AG08396 (cell line): ENCODE results near the gene AOC2.
"Not testable (repeated sequence)": the region's sequence is repeated elsewhere in the genome, so short reads cannot be mapped to it uniquely, and the experiment has no call there.

Experiments used
- DNase-seq: peaks from one replicate; pipeline ENCODE4 v3.0.0; 2012; ENCODE audit warnings: low spot score, mixed read lengths

Gene AOC2

DNA sequence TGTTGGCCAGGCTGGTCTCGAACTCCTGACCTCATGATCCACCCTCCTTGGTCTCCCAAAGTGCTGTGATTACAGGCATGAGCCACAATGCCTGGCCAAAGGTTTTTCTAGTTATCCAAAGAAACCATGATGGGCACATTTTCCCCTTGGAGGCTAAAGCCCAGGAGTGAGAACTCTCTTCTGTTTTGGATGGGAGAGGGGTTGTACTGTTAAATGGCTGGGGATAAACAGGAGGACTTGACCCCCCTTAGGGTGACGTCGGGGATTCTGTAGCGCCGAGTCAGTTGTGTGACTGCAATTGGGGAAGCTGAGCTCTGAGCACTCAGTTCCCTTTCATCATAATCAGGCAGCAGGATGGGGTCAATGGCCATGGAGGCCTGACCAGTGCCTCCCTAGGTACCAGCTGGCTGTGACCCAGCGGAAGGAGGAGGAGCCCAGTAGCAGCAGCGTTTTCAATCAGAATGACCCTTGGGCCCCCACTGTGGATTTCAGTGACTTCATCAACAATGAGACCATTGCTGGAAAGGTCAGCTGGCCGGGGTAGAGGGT is 10.7 kb downstream of the AOC2 start:
- DNase-seq, result no peak

DNA sequence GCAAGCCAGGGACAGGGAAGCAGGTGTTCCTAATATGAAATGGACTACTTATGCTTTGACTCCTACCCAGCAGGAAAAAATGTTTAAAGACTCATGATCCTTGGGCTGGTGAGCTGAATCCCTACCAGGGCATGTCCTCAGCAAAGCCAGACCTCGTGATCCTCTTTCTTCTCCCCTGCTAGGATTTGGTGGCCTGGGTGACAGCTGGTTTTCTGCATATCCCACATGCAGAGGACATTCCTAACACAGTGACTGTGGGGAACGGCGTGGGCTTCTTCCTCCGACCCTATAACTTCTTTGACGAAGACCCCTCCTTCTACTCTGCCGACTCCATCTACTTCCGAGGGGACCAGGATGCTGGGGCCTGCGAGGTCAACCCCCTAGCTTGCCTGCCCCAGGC is 11.7 kb downstream of the AOC2 start:
- not testable (repeated sequence) for DNase-seq

DNA sequence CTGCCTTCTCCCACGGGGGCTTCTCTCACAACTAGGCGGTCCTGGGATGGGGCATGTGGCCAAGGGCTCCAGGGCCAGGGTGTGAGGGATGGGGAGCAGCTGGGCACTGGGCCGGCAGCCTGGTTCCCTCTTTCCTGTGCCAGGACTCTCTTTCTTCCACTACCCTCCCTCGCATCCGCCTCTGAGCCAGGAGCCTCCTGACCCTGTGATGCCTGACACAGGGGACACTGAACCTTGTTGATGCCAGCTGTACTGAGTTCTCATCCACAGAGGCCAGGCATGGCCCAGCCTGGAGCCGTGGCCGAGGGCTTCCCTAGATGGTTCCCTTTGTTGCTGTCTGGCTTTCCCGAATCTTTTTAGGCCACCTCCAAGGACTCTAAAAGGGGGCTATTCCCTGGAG is 12.1 kb downstream of the AOC2 start:
- DNase-seq, result not testable (repeated sequence)

DNA sequence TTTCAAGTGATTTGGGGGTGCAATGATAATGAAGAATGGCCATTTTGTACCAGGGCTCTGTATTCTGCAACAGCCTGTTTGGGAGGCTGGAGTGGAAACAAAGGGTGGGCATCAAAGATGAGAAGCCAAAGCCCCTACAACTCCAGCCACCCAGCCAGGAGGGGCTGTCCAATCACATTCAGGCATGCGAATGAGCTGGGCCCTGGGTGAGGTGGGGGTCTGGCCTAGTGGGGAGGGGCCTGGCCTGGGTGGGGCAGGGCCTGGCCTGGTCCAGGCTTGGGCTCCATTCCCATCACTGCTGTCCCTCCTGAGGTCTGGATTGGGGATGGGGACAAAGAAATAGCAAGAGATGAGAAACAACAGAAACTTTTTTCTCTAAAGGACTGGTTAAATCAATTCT is 13.0 kb downstream of the AOC2 start:
- no peak for DNase-seq

DNA sequence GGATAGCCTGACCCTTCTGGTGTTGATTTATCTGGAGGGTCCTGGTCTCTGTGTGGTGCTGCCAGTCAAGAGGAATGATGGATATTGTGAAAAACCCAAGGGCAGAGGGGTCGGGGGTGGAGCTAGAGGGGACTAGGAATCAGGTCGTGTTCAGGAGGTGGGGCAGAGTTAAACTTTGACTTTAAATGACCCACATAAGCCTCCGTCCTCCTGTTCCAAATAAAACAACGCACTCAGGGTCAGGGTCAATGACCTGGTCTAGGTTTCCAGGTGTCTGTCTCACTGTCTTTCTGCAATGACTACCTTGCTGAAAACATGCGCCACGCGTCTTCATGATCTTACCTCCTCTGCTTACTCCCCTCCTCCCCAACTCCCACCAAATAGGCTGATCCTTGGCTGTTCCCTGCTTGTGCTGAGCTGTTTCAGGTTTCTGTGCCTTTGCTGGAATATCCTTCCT is 21.3 kb downstream of the AOC2 start:
- DNase-seq, result no peak

DNA sequence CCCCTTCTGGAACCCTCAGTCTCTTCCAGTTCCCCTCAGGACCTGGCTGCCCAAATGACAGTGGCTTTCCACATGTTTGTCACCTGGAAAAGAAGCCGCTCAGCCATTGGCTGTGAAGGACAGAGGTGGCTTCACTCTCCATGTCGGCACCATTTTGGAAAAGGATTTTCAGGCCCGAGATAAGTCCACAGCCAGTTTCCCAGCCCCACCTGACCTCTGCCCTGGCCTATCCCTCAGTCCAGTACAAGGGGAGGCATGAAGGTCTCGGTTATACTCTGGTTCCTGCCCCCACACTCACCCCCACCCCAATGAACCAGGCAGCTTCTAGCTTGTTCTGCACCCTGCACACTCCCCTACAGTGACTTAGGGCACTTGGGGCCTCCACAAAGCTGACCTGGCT is 21.8 kb downstream of the AOC2 start:
- no peak for DNase-seq

DNA sequence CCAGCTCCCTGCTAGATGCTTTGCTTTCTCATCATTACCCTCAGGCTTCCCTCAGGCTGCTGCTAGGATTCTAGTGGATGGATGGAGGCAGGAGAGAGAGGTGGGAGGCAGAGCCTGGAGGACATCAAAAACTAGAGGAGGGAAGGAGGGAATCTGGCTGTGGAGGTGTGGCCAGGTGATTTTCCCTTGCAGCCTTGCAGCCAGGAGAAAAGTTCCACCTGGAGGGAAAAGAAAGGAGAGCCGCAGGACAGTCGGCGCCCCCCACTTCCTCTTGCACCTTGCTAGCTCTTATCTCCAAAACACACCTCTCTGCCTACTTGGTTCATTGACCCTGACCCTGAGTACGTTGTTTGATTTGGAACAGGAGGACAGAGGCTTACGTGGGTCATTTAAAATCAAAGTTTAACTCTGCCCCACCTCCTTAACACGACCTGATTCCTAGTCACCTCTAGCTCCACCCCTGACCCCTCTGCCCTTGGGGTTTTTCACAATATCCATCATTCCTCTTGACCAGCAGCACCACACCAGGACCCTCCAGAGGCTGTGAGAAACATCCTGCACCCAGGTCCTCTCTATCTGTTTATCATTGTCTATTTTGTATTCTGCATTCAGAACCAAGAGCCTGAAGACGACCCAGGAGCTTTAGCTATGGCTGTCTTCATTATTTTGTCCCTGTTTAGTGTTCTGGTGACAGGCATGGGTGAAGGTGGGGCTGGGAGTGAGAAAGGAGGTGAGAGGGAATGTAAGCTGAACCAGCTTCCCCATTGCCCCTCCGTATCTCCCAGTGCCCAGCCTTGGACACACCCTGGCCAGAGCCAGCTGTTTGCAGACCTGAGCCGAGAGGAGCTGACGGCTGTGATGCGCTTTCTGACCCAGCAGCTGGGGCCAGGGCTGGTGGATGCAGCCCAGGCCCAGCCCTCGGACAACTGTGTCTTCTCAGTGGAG is 22.5 kb downstream of the AOC2 start:
- no peak for DNase-seq

DNA sequence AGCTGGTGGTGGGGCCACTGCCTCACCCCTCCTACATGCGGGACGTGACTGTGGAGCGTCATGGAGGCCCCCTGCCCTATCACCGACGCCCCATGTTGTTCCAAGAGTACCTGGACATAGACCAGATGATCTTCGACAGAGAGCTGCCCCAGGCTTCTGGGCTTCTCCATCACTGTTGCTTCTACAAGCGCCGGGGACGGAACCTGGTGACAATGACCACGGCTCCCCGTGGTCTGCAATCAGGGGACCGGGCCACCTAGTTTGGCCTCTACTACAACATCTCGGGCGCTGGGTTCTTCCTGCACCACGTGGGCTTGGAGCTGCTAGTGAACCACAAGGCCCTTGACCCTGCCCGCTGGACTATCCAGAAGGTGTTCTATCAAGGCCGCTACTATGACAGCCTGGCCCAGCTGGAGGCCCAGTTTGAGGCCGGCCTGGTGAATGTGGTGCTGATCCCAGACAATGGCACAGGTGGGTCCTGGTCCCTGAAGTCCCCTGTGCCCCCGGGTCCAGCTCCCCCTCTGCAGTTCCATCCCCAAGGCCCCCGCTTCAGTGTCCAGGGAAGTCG is 23.4 kb downstream of the AOC2 start:
- DNase-seq, result not testable (repeated sequence)

DNA sequence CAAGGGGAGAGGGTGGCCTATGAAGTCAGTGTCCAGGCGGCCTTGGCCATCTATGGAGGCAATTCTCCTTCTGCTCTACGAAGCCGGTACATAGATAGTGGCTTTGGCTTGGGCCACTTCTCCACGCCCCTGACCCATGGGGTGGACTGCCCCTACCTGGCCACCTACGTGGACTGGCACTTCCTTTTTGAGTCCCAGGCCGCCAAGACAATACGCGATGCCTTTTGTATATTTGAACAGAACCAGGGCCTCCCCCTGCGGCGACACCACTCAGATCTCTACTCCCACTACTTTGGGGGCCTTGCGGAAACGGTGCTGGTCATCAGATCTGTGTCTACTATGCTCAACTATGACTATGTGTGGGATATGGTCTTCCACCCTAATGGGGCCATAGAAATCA is 24.0 kb downstream of the AOC2 start:
- DNase-seq, result no peak

DNA sequence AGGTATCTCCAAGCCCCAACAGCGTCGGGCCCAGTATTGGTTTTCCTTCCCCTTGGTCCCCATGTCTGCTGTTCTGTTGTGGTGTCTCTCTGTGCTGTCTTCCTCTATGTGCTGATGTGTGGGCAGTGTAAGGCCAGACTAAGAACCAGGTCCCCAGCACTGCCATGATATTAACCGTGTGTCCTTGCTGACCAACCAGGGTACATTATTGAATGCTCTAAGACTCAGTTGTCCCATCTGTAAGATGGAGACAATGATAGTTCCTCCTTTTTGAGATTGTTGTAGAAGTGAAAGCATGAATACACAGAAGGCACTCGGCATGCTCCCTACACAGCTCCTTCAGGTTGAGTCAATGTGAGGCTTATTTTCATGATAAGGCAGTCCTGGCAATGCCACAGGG is 27.3 kb downstream of the AOC2 start:
- no peak for DNase-seq

DNA sequence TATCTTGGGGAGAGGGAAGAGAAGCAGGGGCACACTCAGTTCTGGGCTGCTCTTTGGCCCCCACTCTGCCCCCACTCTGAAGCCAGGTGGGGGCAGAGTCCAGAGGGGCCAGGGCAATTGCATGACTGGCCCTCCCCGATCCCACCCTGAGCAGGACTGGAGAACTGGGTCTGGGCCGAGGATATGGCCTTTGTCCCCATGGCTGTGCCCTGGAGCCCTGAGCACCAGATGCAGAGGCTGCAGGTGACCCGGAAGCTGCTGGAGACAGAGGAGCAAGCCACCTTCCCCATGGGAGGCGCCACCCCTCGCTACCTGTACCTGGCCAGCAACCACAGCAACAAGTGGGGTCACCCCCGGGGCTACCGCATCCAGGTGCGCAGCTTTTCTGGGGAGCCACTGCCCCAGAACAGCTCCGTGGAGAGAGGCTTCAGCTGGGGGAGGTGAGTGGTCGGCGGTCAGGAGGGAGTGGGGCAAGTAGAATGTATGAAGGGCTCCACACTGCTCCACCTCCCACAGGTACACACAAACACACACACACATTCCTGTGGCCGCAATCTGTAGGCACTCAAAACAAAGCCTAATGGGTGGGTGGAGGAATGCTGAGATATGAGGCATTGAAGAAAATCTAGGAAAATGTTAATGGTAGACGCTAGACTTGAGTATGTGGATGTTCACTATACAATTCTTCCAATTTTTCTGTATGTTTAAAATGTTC is 28.0 kb downstream of the AOC2 start:
- no peak for DNase-seq

DNA sequence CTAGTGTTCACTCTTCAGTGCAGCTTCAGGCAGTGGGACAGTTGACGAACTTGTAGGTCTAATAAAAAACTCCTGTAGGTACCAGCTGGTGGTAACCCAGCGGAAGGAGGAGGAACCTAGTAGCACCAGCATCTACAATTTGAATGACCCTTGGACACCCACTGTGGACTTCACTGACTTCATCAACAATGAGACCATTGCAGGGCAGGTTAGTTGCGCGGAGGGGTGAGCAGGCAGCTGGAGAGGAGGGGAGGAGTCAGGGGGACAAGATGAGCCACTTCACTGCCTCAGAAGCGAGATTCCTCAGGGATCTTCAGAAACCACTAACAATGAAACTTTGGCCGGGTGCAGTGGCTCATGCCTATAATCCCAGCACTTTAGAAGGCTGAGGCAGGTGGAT is 28.9 kb downstream of the AOC2 start:
- DNase-seq, result no peak

DNA sequence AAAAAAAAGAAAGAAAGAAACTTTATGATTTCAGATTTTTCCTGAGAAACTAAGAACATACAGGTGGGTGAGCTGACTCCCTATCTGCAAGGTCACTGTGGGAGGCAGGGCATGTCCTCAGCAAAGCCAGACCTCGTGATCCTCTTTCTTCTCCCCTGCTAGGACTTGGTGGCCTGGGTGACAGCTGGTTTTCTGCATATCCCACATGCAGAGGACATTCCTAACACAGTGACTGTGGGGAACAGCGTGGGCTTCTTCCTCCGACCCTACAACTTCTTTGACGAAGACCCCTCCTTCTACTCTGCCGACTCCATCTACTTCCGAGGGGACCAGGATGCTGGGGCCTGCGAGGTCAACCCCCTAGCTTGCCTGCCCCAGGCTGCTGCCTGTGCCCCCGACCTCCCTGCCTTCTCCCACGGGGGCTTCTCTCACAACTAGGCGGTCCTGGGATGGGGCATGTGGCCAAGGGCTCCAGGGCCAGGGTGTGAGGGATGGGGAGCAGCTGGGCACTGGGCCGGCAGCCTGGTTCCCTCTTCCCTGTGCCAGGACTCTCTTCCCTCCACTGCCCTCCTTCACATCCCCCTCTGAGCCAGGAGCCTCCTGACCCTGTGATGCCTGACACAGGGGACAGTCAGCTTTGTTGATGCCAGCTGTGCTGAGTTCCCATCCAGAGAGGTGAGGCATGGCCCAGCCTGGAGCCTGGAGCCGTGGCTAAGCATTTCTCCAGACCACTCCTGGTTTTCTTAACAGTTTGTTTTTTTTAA is 29.7 kb downstream of the AOC2 start:
- DNase-seq, result not testable (repeated sequence)

DNA sequence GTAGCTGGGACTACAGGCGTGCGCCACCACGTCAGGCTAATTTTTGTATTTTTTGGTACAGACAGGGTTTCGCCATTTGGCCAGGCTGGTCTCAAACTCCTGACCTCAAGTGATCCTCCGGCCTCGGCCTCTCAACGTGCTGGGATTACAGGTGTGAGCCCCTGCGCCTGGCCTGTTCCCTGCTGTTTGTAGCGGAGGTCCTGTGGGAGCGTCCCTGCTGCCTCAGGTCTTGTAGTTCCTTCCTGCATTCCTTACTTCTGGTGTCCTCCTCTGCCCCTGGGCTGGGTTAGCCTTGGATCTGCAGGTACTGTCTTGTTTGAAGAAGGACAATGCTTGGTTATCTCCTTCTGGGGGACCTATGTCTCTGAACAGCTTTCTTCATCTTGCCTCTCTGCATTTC is 32.7 kb downstream of the AOC2 start:
- DNase-seq, result no peak

DNA sequence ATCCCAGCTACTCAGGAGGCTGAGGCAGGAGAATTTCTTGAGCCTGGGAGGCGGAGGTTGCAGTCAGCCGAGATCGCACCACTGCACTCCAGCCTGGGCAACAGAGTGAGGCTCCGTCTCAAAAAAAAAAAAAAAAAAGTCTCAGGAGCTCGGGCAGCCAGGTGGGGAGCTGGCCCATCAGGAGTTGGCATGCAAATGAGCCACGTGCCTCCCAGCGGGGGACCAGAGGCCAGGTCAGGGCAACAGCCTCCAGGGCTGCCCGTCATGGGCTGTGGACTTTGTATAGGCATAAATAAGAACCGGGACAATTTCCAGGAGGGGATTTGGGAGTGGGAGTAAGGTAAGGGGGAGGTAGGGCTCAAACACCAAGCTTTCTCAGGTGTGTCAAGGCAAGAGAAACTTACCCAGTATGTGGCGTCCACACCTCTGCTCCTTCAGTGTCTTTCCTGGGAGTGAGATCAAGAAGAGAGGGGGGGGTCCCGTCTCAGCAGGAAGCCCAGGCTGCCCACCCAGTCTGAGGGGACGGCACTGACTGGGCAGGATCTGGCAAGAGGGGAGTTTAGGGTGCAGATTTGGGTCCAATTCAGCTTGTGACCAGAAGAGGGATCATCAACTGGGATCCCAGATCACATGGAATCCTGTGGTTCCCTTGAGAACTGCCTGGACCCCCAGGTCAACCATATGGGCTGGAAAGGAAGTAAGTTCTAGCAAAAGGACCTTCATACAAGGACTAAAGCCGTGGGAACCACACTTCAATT is 33.9 kb downstream of the AOC2 start:
- no peak for DNase-seq

DNA sequence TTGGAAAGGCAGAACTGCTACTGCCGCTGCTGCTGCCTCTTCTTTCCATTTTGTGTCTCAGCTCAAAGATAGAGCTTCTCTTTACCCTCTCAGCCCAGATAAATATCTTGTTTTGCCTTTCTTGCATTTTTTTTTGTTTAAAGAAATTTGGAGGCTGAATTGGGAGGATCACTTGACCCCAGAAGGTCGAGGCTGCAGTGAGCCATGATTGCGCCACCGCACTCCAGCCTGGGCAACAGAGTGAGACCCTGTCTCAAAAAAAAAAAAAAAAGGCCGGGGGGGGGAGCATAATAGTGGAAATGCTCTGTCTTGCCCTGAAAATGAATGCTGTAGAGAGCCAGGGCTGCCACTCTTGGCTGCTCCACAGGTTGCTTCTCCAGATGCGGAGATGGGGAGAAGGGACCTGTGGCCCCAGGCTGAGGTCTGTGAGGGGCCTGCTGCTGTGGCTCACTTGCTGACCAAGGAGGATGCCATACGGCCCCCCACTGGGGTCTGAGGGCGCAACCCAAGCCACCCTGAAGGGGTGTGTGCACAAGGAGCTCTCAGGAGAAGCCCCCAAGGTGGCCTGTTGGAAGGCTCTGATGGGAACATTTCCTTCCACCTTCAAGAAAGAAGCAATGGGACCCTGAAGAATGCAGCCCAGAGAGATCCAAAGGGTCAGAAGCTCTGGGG is 34.7 kb downstream of the AOC2 start:
- DNase-seq, result no peak

DNA sequence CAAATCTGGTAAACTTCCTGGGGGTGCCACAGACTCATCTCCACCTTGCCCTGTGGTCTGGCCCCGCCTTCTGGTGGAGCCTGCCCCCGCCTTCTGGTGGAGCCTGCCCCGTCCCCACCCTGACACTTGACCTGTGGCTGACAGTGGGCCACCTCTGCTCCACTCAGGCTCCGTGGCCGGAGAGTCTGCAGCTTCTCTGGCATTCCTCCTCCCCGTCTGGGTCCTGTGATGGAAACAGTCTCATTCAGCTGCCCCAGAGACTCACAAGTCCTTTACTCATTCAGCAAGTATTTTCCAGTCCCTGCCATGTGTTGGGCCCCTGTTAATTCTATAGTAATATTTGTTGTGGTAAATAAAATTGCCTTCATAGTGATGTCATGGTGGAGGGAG is 35.2 kb downstream of the AOC2 start:
- DNase-seq, result peak; percentile 63

DNA sequence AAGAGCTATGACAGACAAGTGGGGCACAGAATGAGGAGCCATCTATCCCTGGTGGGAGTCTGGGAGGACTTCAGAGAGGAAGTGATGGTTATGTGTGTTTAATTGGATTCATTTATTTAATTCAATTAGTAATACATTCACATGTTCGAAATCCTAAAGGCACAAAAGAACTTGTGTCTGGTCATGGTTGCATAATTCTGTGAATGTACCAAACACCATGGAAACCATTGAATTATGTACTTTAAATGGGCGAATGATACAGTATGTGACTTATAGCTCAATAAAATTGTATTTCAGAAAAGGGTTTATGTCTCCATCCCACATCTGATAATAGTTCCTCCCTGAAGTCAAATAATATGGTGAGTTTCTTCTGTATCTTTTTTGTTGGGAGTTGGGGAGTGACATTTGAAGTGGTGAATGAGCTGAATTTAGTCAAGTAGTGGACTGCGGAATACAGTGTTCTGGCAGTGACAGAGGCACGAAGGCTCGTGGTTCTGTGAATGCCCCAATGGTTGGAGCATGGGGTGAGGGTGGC is 36.5 kb downstream of the AOC2 start:
- no peak for DNase-seq

DNA sequence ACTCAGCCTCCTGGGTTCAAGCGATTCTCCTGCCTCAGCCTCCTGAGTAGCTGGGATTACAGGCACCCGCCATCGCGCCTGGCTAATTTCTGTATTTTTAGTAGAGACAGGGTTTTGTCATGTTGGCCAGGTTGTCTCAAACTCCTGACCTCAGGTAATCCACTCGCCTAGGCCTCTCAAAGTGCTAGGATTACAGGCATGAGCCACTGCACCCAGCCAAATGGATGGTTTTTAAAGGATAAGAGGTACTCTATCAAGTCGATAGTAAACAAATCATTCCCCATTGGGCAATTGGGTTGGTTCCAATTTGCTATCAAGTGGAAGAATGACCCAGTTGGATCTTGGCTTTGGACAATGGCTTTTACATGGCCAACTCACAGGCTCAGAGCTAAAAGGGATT is 37.3 kb downstream of the AOC2 start:
- not testable (repeated sequence) for DNase-seq

DNA sequence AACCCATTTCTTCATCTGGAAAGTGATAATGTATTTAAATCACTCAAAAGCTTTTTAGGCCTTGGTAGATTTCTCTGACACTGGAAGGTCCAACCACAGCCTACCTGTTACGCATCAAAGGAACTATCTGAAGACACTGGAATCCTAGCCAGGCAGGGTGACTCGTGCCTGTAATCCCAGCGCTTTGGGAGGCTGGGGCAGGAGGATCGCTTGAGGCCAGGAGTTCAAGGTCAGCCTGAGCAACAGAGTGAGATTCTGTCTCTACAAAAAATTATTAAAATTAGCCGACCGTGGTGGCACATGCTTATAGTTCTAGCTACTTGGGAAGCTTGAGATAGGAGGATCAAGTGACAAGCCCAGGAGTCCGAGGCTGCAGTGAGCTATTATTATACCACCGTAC is 37.8 kb downstream of the AOC2 start:
- no peak for DNase-seq
